Measurements from ENCODE around the gene FSTL4.

FSTL4 gene

GRCh38 chr5:133428072-133428660 is 184.2 kb downstream of the FSTL4 start:
- DNase-seq (ENCODE audit: low spot score) = no peak

- DNase-seq (ENCODE audit: low spot score) = no peak
Measured at GRCh38 chr5:133427121-133427777, 185.1 kb downstream of the FSTL4 start.

GRCh38 chr5:133426264-133426663 is 186.1 kb downstream of the FSTL4 start:
- DNase-seq (ENCODE audit: low spot score) = no peak

GRCh38 chr5:133425764-133426163 is 186.6 kb downstream of the FSTL4 start:
- DNase-seq (ENCODE audit: low spot score) = no peak

GRCh38 chr5:133425222-133425621 is 187.1 kb downstream of the FSTL4 start:
- no peak for DNase-seq (ENCODE audit: low spot score)

- peak; percentile 22 for DNase-seq (ENCODE audit: low spot score)
Measured at GRCh38 chr5:133423618-133424282, 188.6 kb downstream of the FSTL4 start.

GRCh38 chr5:133423011-133423617 is 189.2 kb downstream of the FSTL4 start:
- no peak for DNase-seq (ENCODE audit: low spot score)

- DNase-seq (ENCODE audit: low spot score) = no peak
Measured at GRCh38 chr5:133421806-133422205, 190.5 kb downstream of the FSTL4 start.

- no peak for DNase-seq (ENCODE audit: low spot score)
Measured at GRCh38 chr5:133421394-133421793, 190.9 kb downstream of the FSTL4 start.

GRCh38 chr5:133420440-133421301 is 191.7 kb downstream of the FSTL4 start:
- DNase-seq (ENCODE audit: low spot score) = no peak

- DNase-seq (ENCODE audit: low spot score) = no peak
Measured at GRCh38 chr5:133415906-133416305, 196.4 kb downstream of the FSTL4 start.

- no peak for DNase-seq (ENCODE audit: low spot score)
Measured at GRCh38 chr5:133415506-133415905, 196.8 kb downstream of the FSTL4 start.

- no peak for DNase-seq (ENCODE audit: low spot score)
Measured at GRCh38 chr5:133412661-133413060, 199.7 kb downstream of the FSTL4 start.

GRCh38 chr5:133410335-133410828 is 202.0 kb downstream of the FSTL4 start:
- DNase-seq (ENCODE audit: low spot score) = no peak

GRCh38 chr5:133409210-133409674 is 203.1 kb downstream of the FSTL4 start:
- no peak for DNase-seq (ENCODE audit: low spot score)

- no peak for DNase-seq (ENCODE audit: low spot score)
Measured at GRCh38 chr5:133408322-133408721, 204.0 kb downstream of the FSTL4 start.

- no peak for DNase-seq (ENCODE audit: low spot score)
Measured at GRCh38 chr5:133406977-133407632, 205.2 kb downstream of the FSTL4 start.

GRCh38 chr5:133406208-133406976 is 205.9 kb downstream of the FSTL4 start:
- DNase-seq (ENCODE audit: low spot score) = no peak

- no peak for DNase-seq (ENCODE audit: low spot score)
Measured at GRCh38 chr5:133405275-133406034, 206.9 kb downstream of the FSTL4 start.

GRCh38 chr5:133404724-133405123 is 207.6 kb downstream of the FSTL4 start:
- no peak for DNase-seq (ENCODE audit: low spot score)

Data from putamen (tissue), 1 donor.